HFF-Myc (cell line): ENCODE data around the gene RPL3.

ENCODE experiments used
- DNase-seq: peaks from one replicate; pipeline ENCODE4 v3.0.0-alpha.2; 2011; ENCODE audit warnings: low read depth; ENCODE audit errors: extremely low read depth
- H3K4me3 ChIP-seq: replicated peaks from 2 replicates; pipeline ENCODE4 v1.5.1; 2011; ENCODE audit warnings: low read depth, mild to moderate bottlenecking, control low read depth, low read length
- TF ChIP-seq, protein P1 (sequence below): IDR thresholded peaks from 2 replicates; pipeline ENCODE4 v1.5.1; 2012; ENCODE audit warnings: mild to moderate bottlenecking, low read depth, low read length, control low read depth; ENCODE audit errors: missing control alignments

Gene RPL3

GRCh38 chr22:39288135-39288898, 31.1 kb downstream of the RPL3 start:
- H3K4me3 ChIP-seq = no peak overlapping the region
- TF ChIP-seq, protein P1, sequence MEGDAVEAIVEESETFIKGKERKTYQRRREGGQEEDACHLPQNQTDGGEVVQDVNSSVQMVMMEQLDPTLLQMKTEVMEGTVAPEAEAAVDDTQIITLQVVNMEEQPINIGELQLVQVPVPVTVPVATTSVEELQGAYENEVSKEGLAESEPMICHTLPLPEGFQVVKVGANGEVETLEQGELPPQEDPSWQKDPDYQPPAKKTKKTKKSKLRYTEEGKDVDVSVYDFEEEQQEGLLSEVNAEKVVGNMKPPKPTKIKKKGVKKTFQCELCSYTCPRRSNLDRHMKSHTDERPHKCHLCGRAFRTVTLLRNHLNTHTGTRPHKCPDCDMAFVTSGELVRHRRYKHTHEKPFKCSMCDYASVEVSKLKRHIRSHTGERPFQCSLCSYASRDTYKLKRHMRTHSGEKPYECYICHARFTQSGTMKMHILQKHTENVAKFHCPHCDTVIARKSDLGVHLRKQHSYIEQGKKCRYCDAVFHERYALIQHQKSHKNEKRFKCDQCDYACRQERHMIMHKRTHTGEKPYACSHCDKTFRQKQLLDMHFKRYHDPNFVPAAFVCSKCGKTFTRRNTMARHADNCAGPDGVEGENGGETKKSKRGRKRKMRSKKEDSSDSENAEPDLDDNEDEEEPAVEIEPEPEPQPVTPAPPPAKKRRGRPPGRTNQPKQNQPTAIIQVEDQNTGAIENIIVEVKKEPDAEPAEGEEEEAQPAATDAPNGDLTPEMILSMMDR = no peak
- DNase-seq = no peak

DNA sequence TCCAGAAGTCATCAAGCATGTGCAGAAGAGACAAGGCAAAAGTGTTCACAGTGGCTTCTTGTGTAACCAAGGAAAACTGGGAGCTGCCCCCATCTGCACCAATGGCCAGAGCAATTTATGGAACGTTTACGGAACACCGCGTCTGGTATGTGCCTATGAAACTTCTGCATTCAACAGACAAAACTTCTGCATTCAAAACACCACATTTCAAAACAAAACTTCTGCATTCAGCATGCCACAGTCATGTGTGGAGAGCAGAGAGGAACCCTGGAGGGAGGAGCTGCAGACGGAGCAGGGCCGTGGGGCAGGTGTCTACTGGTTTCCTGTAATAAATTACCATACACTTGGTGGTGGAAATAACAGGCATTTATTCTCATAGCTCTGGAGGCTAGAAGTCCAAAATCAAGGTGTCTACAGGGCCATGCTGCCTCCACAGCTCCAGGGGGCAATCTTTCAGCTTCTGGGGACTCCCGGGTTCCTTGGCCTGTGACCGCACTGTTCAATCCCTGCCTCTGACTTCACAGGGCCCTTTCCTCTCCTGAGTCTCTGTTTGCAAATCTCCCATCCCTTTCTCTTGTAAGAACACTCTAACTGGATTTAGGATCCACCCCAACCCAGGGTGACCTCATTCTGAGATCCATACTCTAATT, 32.2 kb downstream of the RPL3 start:
- no peak overlapping the region for H3K4me3 ChIP-seq
- DNase-seq = no peak
- TF ChIP-seq, protein P1 = no peak

- TF ChIP-seq, protein P1 = no peak
- no peak for DNase-seq
- no peak overlapping the region for H3K4me3 ChIP-seq
Observed at GRCh38 chr22:39284983-39285382, 34.4 kb downstream of the RPL3 start.

DNA sequence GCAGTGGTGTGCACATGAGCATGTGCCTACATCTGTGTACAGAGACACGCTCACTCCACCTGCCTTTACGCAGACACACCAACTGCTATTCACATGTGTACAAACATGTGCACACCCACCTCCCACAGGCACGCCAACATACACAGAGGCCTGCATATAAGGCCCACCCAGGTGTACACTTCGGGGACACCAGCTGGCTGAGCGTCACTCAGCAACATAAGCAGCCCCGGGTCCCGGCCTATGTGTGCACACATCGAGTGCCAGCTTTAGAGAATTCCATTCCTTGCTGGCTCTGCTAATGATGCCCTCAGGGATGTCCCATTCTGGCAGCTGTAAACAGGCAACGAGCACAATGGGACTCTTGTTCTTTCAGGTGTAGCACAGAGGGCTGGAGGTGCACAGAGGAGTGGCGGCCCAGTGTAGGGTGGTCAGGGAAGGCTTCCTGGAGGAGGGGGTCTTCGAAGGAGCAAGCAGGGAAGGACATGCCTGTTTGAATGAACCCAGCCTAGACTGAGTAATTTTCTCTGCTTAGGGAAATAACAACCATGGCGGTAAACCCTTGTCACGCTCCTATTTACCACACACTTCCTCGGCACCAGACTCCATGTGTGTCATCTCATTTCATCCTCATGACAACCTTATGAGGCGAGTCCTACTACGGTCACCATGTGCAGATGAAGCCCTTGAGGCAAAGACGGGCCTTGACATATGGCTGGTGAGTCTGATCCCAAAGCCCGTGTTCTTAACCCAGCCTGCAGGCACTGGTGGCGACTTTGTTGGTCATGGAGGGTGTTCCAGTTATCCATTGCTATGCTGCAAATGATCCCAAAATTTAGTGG, 35.1 kb downstream of the RPL3 start:
- DNase-seq = no peak
- no peak overlapping the region for H3K4me3 ChIP-seq
- TF ChIP-seq, protein P1 = no peak

- H3K4me3 ChIP-seq = no peak overlapping the region
- TF ChIP-seq, protein P1 = no peak
- no peak for DNase-seq
Observed at GRCh38 chr22:39283322-39284141, 35.9 kb downstream of the RPL3 start.
